ENCODE measurements around the gene MYLK. TPM values are rescaled to one million over a fixed set of nuclear protein-coding genes. Genes with fewer than 3 reads are reported as not detected.

MYLK gene
- total RNA-seq, 2 donors from 2014 or later, result 30.5 to 85.1 TPM

DNA sequence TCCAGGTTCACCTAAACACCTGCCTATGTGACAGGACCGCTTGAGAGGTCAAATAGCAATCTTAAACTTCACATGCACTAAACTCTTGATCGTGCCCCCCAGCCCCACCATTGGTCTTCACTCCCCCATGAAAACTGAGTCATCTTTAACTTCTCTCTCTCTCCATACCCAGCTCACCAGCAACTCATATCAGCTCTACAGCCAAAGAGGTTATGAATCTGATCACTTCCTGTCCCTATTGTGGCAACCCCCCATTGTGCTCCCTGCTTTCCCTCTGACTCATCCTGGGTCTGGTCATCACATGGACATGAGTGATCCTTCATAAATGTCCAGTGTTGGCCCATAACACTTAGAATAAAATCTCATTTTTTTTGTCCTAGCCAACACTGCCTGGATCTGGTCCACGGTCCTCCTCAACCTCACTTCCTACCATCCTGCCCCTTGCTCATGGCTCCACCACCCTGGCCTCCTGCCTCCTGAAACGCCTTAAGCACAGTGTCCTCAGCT is 195.8 kb downstream of the MYLK start:
- H3K4me1 ChIP-seq, result peaks cover 0 to 14% of the 10 kb centered on the region in 2 donors
- H3K9me3 ChIP-seq, result no peaks in the 10 kb centered on the region
- TF ChIP-seq, protein P1, sequence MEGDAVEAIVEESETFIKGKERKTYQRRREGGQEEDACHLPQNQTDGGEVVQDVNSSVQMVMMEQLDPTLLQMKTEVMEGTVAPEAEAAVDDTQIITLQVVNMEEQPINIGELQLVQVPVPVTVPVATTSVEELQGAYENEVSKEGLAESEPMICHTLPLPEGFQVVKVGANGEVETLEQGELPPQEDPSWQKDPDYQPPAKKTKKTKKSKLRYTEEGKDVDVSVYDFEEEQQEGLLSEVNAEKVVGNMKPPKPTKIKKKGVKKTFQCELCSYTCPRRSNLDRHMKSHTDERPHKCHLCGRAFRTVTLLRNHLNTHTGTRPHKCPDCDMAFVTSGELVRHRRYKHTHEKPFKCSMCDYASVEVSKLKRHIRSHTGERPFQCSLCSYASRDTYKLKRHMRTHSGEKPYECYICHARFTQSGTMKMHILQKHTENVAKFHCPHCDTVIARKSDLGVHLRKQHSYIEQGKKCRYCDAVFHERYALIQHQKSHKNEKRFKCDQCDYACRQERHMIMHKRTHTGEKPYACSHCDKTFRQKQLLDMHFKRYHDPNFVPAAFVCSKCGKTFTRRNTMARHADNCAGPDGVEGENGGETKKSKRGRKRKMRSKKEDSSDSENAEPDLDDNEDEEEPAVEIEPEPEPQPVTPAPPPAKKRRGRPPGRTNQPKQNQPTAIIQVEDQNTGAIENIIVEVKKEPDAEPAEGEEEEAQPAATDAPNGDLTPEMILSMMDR (IDR thresholded peaks at IDR 0.05), result no peak
- DNase-seq (ENCODE audit: low spot score), result no peak
- no peaks in the 10 kb centered on the region for H3K27me3 ChIP-seq
- H3K4me3 ChIP-seq, result no peak overlapping the region
- H3K36me3 ChIP-seq, result no peaks in the 10 kb centered on the region
- peak overlapping the region in 1 of 2 donors; percentile 2 for H3K27ac ChIP-seq

DNA sequence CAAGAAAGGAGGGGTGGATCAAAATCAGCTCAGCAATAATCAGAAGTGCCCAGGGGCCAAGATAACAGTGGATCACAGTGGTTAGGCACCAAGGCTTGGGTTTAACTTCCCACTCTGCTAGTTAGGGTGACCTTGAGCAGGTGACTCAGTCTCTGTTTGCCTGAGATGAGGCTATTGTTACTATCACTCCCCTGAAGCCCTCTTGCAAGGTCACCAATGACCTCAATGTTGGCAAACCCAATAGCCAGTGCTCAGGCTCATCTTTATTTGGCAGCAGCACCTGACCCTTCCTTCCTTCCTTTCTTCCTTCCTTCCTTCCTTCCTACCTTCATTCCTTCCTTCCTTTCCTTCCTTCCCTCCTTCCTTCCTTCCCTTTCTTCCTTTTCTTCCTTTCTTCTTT is 196.8 kb downstream of the MYLK start:
- Histone ChIP-seq H3K9me3 (no peaks in the 10 kb centered on the region), H3K4me1 (peaks cover 0 to 5% of the 10 kb centered on the region in 2 donors), H3K4me3 (no peak overlapping the region), H3K27ac (no peak overlapping the region), H3K36me3 (no peaks in the 10 kb centered on the region), H3K27me3 (no peaks in the 10 kb centered on the region)
- no peak for DNase-seq (ENCODE audit: low spot score)
- TF ChIP-seq, protein P1 (IDR thresholded peaks at IDR 0.05), result no peak

DNA sequence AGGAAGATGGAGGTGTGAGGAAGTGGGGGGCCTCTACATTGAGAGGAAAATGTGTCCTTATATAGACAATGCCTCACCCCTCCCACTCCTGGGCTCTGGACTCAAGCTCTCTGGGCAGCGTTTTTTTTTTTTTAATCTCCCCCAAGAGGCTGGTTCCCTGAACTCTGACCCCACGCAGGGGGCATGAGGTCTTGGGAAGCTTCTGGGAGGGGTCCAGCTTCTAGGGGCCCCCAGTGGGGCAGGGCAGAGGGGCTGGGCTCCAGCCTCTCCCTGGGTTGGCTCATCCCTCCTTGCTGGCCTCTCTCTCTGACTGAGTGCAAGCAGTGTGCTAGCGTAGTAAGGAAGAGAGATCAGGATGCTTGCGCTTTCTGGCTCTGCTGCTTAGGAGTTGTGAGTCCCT is 197.9 kb downstream of the MYLK start:
- DNase-seq (ENCODE audit: low spot score), result no peak

DNA sequence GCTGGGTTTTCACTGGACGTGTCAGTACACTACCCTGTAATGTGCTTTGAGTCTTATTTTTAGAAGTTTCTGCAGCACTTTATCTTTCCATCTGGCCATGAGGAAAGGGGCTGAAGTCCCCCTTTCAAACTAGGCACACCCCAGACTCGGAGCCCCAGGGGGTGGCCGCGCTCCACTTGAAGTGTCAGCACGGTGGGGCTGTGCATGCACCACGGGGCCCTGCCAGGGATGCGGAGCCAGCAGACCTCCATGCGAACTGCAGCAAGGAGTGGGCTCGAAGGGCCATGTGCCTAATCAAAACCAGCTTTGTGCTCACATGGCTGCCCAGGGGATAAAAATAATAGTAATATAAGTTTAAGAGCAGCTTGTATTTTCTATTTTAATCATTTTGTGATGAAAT is 198.4 kb downstream of the MYLK start:
- Histone ChIP-seq H3K27me3 (no peaks in the 10 kb centered on the region), H3K4me3 (no peak overlapping the region), H3K36me3 (no peaks in the 10 kb centered on the region), H3K4me1 (peaks cover 0 to 3% of the 10 kb centered on the region in 2 donors), H3K27ac (no peak overlapping the region), H3K9me3 (no peaks in the 10 kb centered on the region)
- TF ChIP-seq, protein P1 (IDR thresholded peaks at IDR 0.05), result no peak
- no peak for DNase-seq (ENCODE audit: low spot score)

More for the DNA sequence above, 197.9 kb downstream of the MYLK start:
- peaks cover 0 to 3% of the 10 kb centered on the region in 2 donors for H3K4me1 ChIP-seq
- no peak overlapping the region for H3K27ac ChIP-seq
- no peak overlapping the region for H3K4me3 ChIP-seq
- no peaks in the 10 kb centered on the region for H3K36me3 ChIP-seq
- no peaks in the 10 kb centered on the region for H3K27me3 ChIP-seq
- TF ChIP-seq, protein P1 (IDR thresholded peaks at IDR 0.05), result no peak
- H3K9me3 ChIP-seq, result no peaks in the 10 kb centered on the region

DNA sequence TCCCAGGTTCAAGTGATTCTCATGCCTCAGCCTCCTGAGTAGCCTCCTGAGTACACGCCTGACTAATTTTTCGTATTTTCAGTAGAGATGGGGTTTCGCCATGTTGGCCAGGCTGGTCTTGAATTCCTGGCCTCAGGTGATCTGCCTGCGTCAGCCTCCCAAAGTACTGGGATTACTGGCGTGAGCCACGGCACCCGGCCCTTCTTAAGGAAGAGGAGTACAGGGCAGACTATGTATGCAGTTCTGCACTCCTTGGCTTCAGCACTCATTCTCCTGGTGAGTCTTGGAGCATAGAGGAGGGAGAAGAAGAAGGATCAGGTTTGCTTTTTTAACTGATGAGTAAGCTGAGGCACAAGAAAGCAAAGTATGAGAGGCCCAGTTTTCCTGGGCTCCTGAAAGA is 199.5 kb downstream of the MYLK start:
- Histone ChIP-seq H3K4me3 (no peak overlapping the region), H3K4me1 (peaks cover 0 to 3% of the 10 kb centered on the region in 2 donors), H3K36me3 (no peaks in the 10 kb centered on the region), H3K27ac (no peak overlapping the region), H3K27me3 (no peaks in the 10 kb centered on the region), H3K9me3 (no peaks in the 10 kb centered on the region)
- TF ChIP-seq, protein P1 (IDR thresholded peaks at IDR 0.05), result no peak
- no peak for DNase-seq (ENCODE audit: low spot score)

DNA sequence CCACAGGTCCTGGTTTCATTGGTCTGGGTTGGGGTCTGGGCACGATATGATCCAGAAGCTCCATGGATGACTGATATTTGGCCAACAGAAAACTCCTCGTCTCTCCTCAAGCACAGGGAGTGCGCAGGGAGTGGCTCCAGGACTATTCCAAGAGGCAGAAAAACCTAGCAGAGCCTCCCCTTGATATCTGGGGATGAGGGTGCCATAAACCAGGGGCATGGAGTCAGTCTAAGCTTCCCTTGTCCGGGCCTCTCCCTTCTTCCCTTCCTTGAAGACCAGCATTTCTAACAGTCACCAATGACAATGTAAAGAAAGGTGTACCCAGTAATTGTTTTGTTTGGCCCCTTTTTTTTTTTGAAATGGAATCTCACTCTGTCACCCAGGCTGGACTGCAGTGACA is 199.9 kb downstream of the MYLK start:
- H3K36me3 ChIP-seq, result no peaks in the 10 kb centered on the region

More for the DNA sequence above, 199.9 kb downstream of the MYLK start:
- H3K27me3 ChIP-seq, result no peaks in the 10 kb centered on the region
- H3K4me3 ChIP-seq, result no peak overlapping the region
- TF ChIP-seq, protein P1 (IDR thresholded peaks at IDR 0.05), result no peak
- H3K9me3 ChIP-seq, result no peaks in the 10 kb centered on the region
- no peak for DNase-seq (ENCODE audit: low spot score)
- no peak overlapping the region for H3K27ac ChIP-seq
- H3K4me1 ChIP-seq, result peaks cover 0 to 3% of the 10 kb centered on the region in 2 donors
